ENCODE measurements around the gene PRCD.

- TF ChIP-seq ISL1 (CRISPR knock-in tag; IDR thresholded peaks at IDR 0.05) (no peak), SNAI2 (CRISPR knock-in tag; IDR thresholded peaks at IDR 0.05) (no peak), ZFP3 (CRISPR knock-in tag; IDR thresholded peaks at IDR 0.05) (no peak), ZNF565 (CRISPR knock-in tag; conservative IDR thresholded peaks at IDR 0.05; ENCODE audit: low read depth) (no peak)
These were observed 48.3 kb downstream of the PRCD start for GRCh38 chr17:76588182-76588581.
